Measurements from ENCODE around the gene RFNG. TPM values are rescaled to one million over a fixed set of nuclear protein-coding genes. Genes with fewer than 3 reads are reported as not detected.

Gene RFNG
- total and polyA plus RNA-seq, 2 of the 13 experiments (the other 11 are each of a cell fraction or from before 2014, with no cell fraction given): 61.4 to 64.0 TPM

DNA sequence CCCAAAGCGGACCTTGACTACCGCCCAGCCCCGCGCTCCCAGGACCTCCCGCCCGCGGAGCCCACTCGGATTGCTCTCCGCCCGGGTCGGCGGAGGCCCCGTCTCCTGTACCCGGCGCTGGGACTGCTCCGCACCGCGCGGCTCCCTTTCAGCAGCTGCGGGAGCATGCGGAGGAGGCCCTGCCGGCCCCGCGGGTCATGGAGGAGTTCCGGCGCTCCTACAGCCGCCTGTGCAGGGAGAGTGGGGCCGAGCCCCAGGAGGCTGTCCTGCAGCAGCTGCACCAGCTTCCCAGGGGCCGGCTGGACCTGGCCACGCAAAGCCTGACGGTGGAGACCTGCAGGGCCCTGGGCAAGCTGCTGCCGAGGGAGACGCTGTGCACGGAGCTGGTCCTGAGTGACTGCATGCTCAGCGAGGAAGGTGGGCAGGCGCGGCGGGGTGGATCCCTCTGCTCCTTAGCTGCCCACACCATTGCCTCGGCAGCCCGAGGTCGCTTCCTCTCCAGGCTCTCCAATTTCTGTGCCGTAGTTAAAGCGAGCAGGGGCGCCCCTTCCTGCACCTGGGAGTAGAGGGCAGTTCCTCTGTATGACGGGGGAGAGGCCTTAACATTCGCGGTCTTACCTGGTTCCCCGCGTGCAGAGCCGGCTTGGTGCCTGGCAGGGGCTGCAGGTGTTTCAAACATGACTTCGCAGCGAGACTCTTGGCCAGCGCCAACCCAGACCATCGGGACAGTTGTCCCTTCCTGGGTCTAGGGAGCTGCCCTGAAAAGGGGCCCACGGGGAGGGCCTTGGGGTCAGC is 28.0 kb downstream of the RFNG start:
- peak overlapping the region; percentile 80 to 90 (median 86) for H3K4me3 ChIP-seq (replicated peaks in 1 of 3; ENCODE audit: insufficient read depth in 1 of 3, low read depth in 2 of 3, low read length in 3 of 3)
- FAIRE-seq: no peak
- peak overlapping the region; percentile 93 for H3K4me2 ChIP-seq (ENCODE audit: low read depth, low read length)
- H2AFZ ChIP-seq (ENCODE audit: low read length): no peak overlapping the region
- CTCF ChIA-PET (ENCODE audit: low intra/inter-chr PET ratio, low total read pairs): interaction anchor here (6.8 kb wide), 1 partner anchor 63 kb away, joined by 181 read pairs; the partner anchor contains the start of gene NOTUM
- peaks cover 62% of the 10 kb centered on the region for H3K4me1 ChIP-seq (ENCODE audit: insufficient read depth, low read length)
- in situ Hi-C loops (cut with HindIII; ENCODE audit: extremely low pct_ligation_motif_present, low pct_unique_long_range_greater_than_20kb) (loop anchor here (5.0 kb wide), 1 partner anchor 66 kb away; no protein-coding TSS in a partner anchor), intact Hi-C loops (cut with micrococcal nuclease; ENCODE audit: unreplicated experiment) (loop anchor here (1.0 to 5.0 kb wide), 3 partner anchors 14 to 156 kb away; partner anchors contain the start of gene DCXR)
- no TSS peak for BruUV-seq (replicated peaks)
- H3K36me3 ChIP-seq (replicated peaks in 1 of 2; ENCODE audit: control insufficient read depth in 1 of 2, insufficient read depth in 2 of 2, low read length in 2 of 2): peaks cover 2% of the 10 kb centered on the region in 2 experiments; a peak in 4 of 5 replicates
- H3K79me2 ChIP-seq (ENCODE audit: insufficient read depth, low read length): peaks cover 41% of the 10 kb centered on the region
- DNase-seq (ENCODE audit: low spot score): no peak
- peak overlapping the region; percentile 61 for H3K27ac ChIP-seq (ENCODE audit: extremely low read length, insufficient read depth, low read length)
- POLR2A ChIA-PET: interaction anchor here (0.7 to 14.1 kb wide), 30 partner anchors 8 to 297 kb away, joined by 3 to 470 read pairs (median 8); partner anchors contain the start of genes ARHGDIA, DCXR, FASN and MAFG
- no peaks in the 10 kb centered on the region; a peak in 1 of 5 replicates for H3K27me3 ChIP-seq (ENCODE audit: control insufficient read depth in 1 of 2, insufficient read depth in 2 of 2, low read length in 2 of 2)
- under 1% methylated on average over 36 of the region's 55 CpGs for WGBS (ENCODE audit: low lambda C conversion rate)
- H3K9me3 ChIP-seq (ENCODE audit: low read length): no peaks in the 10 kb centered on the region
- H3K9ac ChIP-seq (ENCODE audit: insufficient read depth, low read depth, low read length): peak overlapping the region; percentile 79
- ATAC-seq: peak; percentile 3
- no peaks in the 10 kb centered on the region; the same call in 1 of the 2 replicates for H4K20me1 ChIP-seq (ENCODE audit: insufficient read depth, low read length)
- TF ChIP-seq BORCS8-MEF2B (CRISPR knock-in tag; IDR thresholded peaks at IDR 0.05) (peak; percentile 85), DZIP1 (CRISPR knock-in tag; IDR thresholded peaks at IDR 0.05) (peak; percentile 78; the same call in 1 of the 2 replicates), ZNF446 (CRISPR knock-in tag; IDR thresholded peaks at IDR 0.05) (0 out of 2 replicates have a peak, but pooled peaks have one; percentile 50), THYN1 (CRISPR knock-in tag; IDR thresholded peaks at IDR 0.05; ENCODE audit: borderline replicate concordance, low read depth) (no peak)
- TF ChIP-seq, protein P1, sequence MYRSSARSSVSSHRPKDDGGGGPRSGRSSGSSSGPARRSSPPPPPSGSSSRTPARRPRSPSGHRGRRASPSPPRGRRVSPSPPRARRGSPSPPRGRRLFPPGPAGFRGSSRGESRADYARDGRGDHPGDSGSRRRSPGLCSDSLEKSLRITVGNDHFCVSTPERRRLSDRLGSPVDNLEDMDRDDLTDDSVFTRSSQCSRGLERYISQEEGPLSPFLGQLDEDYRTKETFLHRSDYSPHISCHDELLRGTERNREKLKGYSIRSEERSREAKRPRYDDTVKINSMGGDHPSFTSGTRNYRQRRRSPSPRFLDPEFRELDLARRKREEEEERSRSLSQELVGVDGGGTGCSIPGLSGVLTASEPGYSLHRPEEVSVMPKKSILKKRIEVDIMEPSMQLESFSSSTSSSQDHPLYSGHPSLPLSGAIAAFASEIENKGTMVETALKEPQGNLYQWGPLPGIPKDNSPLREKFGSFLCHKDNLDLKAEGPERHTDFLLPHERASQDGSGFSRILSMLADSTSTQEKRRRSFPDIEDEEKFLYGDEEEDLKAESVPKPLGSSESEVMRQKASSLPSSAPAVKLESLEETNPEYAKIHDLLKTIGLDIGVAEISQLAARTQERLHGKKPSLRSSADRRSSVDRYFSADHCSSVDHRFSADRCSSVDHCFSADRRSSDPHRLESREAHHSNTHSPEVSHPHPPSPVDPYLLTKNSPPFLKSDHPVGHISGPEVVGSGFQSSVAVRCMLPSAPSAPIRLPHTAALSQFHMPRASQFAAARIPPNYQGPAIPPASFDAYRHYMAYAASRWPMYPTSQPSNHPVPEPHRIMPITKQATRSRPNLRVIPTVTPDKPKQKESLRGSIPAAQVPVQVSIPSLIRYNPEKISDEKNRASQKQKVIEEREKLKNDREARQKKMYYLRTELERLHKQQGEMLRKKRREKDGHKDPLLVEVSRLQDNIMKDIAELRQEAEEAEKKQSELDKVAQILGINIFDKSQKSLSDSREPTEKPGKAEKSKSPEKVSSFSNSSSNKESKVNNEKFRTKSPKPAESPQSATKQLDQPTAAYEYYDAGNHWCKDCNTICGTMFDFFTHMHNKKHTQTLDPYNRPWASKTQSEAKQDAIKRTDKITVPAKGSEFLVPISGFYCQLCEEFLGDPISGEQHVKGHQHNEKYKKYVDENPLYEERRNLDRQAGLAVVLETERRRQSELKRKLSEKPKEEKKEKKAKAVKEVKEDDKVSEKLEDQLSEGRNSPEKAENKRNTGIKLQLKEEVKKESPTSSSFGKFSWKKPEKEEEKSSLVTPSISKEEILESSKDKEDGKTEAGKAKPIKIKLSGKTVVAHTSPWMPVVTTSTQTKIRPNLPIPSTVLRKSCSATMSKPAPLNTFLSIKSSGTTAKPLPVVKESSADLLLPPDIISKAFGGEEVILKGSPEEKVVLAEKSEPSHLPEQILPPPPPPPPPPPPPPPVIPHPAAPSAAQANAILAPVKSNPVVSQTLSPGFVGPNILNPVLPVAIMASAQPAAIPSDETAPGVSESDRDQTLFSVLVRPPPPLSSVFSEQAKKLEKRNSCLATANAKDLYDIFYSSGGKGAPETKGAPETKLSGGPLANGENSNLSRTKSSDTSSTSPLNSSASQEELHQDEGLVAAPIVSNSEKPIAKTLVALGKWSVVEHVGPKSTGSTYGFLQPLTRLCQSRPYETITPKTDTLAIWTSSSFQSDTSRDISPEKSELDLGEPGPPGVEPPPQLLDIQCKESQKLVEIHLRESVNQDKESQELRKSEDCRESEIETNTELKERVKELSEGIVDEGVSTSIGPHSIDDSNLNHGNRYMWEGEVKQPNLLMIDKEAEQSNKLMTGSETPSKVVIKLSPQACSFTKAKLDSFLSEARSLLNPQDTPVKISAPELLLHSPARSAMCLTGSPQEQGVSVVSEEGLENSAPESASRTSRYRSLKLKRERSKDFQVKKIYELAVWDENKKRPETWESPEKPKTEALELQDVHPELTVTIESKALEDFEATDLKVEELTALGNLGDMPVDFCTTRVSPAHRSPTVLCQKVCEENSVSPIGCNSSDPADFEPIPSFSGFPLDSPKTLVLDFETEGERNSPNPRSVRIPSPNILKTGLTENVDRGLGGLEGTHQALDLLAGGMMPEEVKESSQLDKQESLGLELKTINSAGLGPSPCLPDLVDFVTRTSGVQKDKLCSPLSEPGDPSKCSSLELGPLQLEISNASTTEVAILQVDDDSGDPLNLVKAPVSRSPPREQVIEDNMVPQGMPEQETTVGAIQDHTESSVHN (CRISPR knock-in tag; IDR thresholded peaks at IDR 0.05): peak; percentile 48; the same call in 1 of the 2 replicates
- TF ChIP-seq, protein P2, sequence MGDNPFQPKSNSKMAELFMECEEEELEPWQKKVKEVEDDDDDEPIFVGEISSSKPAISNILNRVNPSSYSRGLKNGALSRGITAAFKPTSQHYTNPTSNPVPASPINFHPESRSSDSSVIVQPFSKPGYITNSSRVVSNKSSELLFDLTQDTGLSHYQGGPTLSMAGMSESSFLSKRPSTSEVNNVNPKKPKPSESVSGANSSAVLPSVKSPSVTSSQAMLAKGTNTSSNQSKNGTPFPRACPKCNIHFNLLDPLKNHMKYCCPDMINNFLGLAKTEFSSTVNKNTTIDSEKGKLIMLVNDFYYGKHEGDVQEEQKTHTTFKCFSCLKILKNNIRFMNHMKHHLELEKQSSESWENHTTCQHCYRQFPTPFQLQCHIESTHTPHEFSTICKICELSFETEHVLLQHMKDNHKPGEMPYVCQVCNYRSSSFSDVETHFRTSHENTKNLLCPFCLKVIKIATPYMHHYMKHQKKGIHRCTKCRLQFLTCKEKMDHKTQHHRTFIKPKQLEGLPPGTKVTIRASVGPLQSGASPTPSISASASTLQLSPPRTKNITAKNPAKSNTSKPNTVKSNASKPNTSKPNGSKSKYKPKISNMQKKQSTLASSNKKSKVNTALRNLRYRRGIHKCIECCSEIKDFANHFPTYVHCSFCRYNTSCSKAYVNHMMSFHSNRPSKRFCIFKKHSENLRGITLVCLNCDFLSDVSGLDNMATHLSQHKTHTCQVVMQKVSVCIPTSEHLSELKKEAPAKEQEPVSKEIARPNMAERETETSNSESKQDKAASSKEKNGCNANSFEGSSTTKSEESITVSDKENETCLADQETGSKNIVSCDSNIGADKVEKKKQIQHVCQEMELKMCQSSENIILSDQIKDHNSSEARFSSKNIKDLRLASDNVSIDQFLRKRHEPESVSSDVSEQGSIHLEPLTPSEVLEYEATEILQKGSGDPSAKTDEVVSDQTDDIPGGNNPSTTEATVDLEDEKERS (CRISPR knock-in tag; IDR thresholded peaks at IDR 0.05): no peak
